ENCODE measurements around the gene RCC2.

The RCC2 gene

GRCh38 chr1:17377325-17377953, 62.0 kb downstream of the RCC2 start:
- DNase-seq: no peak

GRCh38 chr1:17375651-17376050, 63.8 kb downstream of the RCC2 start:
- peak in 2 of 58 donors; percentile 0 to 28 for DNase-seq

- no peak for DNase-seq
These were observed 66.5 kb downstream of the RCC2 start for GRCh38 chr1:17372955-17373354.

GRCh38 chr1:17371896-17372295, 67.6 kb downstream of the RCC2 start, which contains the start of gene PADI6:
Gene PADI6 (plus strand): TSS chr1:17372196. CDS start chr1:17372246, 50 bp downstream.
- no peak for DNase-seq

- DNase-seq: no peak
These were observed 68.9 kb downstream of the RCC2 start for GRCh38 chr1:17370618-17371017.

GRCh38 chr1:17369466-17369865, 70.0 kb downstream of the RCC2 start:
- DNase-seq: no peak

GRCh38 chr1:17365293-17365692, 74.2 kb downstream of the RCC2 start:
- DNase-seq: no peak

GRCh38 chr1:17363771-17364170, 75.7 kb downstream of the RCC2 start:
- no peak for DNase-seq

- no peak for DNase-seq
These were observed 76.1 kb downstream of the RCC2 start for GRCh38 chr1:17363351-17363750.

- DNase-seq: no peak
These were observed 77.8 kb downstream of the RCC2 start for GRCh38 chr1:17361687-17362086.

- no peak for DNase-seq
These were observed 79.1 kb downstream of the RCC2 start for GRCh38 chr1:17360272-17360956.

- no peak for DNase-seq
These were observed 79.7 kb downstream of the RCC2 start for GRCh38 chr1:17359808-17360207.

- DNase-seq: no peak
These were observed 80.4 kb downstream of the RCC2 start for GRCh38 chr1:17359031-17359430.

- DNase-seq: no peak
These were observed 80.9 kb downstream of the RCC2 start for GRCh38 chr1:17358557-17358956.

Measured in anterior cingulate cortex (tissue), 58 donors.